ENCODE measurements around the gene CMTM3.
"Not testable (repeated sequence)": the region's sequence is repeated elsewhere in the genome, so short reads cannot be mapped to it uniquely, and the experiment has no call there.

CMTM3 gene

DNA sequence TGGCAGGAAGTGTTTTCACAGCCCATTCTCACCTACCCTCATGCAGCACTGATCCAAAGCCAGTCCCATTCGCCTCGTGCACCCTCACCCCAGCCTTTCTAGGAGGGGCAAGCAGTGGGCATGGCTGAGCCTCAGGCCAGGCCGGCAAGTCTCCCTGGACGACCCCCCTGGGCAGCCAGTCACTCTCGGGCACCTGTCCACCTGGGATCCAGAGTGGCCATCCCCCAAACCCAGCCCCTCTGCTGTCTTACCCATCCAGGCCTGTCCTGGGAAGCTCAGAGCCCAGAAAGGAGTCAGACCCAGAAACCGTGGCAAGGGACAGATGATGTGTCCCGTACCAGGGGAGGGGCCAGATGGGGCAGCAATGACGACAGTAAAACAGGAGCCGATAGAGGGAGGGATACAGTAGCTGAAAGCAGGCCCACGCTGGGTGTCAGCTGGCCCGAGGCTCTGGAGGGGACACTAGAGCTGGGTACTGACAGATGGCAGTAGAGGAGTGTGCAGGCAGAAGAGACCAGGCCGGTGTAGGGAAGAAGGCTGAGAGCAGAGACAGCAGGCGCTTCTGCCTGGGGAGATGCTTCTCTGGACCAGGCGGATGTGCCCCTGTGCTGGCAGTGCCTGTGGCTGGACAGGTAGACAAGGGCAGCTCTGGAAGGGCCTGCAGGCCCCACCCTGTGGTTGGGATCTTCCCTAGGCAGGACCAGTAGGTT, 5.8 kb downstream of the CMTM3 start:
- DNase-seq, result no peak

DNA sequence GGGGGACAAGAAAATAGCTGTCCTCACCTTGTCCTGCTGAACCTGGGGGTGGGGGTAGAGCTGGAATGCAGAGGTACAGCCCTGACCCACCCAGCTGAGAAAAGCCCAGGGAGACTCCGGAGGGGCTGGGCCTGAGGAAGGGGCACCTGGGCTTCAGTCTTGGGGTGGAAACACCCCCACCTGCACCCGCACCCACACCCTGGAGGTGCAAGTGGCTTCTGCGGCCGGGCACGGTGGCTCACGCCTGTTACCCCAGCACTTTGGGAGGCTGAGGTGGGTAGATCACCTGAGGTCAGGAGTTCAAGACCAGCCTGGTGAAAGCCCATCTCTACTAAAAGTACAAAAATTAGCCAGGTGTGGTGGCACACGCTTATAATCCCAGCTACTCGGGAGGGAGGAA, 7.4 kb downstream of the CMTM3 start:
- not testable (repeated sequence) for DNase-seq

DNA sequence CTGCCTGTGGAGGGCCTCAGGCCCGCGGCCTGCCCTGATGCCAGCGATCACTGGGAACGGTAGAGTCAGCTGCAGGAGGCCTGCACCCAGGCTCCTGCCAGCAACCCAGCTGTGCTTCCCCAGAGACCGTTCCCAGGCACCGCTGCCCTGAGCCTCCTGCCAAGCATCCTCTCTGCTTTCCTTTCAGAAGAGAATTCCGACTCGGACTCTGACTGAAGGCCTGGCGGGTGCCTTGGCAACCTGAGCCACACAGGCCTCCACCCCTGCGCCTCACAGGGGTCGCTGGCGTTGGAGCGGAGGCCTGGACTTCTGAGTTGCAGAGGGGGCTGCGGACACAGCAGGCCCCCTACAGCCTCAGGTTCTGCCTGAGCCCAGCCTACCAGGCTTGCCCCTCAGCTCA, 7.9 kb downstream of the CMTM3 start:
- DNase-seq, result no peak

DNA sequence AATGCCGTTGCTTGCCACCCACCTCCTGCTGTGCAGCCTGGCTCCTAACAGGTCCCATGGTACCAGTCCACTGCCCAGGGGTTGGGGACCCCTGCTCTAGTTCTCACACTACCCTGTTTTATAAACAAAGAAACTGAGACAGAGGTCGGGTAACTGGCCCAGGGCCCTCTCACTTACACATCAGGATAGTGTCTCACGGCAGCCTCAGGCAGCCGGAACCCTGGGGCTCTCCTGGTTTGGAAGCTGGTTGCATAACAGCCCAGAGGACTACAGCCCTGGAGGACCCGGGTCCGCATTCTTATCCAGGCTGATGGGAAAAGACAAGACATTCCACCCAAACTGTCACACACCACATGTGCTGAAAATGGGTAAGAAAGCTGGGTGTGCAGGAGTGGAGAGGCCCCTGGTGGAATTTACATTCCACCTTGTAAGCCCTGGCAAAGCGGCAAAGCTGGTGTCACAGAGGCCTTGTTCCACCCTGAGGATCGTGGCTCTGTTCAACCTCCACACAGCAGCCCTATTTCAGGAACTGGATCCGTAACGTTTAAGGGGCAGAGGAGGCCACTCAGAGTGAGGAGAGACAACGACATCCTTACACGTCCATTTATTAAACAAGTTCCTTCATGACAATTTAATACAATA, 9.8 kb downstream of the CMTM3 start:
- no peak for DNase-seq

DNA sequence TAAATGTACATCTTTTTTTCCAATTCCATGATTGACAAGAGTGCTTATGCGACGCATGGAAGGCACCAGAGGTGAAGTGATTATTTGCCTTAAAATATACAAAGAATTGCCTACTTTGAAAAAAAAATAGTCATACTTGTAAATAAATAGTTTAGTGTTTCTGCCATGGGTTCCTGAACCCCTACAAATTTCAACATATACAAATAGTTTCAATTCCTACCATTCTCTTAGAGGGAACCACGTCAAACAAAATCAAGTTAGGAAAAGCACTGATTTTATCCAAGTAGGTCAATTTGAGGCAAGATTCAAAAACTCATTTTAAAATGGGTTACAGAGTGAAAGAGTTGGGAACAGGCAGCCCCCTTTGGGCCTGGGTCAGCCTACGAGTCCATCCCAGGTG, 11.7 kb downstream of the CMTM3 start:
- no peak for DNase-seq

DNA sequence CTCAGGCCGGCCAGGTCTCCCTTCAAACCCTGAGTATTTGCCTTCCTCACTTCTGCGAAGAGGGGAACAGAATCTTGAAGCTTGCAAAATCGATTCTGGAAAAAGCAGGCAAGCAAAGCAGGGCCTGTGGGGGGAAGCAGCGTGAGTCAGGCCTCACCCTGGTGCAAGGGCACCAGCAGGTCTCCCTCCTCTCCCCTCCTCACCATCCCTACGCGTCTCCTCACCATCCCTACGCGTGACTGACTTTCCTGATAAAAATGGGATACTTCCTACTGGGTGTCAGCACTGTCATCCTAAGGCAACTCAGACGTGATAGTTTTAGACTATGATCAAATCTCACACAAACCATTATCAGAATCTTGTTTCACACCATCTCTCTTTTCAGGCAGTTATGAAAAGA, 12.1 kb downstream of the CMTM3 start:
- no peak for DNase-seq

DNA sequence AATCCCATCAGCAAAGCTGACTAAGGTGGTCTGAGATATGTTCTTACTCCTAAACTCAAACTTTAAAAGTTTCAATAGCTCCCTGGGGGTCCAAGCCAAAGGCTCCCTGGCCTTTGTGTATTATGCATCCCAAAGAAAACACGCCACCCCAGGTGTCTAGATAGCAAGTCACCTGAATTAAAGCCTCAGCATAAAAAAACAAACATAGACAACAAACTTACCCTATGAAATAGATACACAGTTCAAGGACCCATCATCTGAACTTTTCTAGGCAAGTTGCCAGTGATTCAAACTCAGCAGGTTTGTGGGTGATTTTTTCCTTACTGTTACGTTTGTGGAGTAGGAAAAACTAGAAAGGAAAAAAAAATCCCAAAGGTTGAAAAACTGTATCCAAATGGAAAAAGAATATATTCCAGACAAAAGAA, 12.5 kb downstream of the CMTM3 start:
- no peak for DNase-seq

DNA sequence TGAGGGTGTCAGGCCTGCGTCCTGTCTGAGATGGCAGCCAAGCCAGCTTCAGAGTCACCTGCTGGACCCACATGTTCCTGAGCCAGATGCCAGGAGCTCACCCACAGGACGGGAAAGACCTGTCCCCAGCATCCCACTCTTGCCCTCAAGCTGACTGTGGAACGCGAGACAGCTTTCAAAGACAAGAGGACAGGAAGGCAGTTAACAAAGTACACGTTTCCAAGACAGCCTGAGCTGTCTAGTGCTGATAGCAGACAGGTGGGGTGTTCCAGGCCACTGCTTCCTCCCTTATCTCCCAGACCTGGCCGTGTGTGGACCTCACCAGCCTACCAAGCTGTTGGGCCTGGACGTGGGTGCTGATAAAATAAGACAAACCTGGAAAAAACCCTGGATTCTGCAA, 13.2 kb downstream of the CMTM3 start:
- no peak for DNase-seq

DNA sequence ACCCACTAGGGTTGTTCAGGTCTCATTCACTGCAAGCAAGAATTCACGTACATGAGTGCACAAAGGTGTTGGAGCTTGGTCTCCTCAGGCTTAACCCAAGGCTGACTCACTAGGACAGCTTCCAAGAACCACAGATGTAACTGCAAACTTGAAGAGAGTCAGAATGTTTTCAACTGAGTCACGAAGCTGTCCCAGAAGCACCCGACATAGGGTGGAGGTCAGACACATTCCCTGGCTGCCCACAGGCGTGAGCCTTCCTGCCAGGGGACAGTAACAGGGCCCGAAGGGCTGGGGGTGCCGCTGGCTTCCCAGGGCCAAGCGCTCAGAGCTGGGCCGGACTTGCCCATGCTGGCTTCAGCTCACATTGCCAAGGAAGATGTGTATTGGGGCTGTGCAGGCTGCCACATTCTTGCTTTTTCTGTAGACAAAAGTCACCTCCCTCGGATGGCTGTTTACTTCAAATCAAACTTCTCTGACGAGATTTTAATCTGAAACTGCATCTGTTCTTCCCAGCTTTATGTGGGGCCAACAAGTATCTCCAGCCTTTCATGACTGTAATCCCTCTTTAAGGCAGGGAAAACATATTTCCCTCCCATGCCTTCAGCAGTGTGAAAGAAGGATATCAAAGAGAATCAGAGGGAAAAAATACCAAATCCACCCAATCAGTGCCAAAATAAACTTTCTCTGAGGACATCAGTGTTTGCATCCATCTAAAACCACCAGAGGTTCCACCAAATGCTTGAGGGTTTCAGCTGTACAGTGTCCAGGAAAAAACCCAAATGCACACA, 14.3 kb downstream of the CMTM3 start:
- no peak for DNase-seq

DNA sequence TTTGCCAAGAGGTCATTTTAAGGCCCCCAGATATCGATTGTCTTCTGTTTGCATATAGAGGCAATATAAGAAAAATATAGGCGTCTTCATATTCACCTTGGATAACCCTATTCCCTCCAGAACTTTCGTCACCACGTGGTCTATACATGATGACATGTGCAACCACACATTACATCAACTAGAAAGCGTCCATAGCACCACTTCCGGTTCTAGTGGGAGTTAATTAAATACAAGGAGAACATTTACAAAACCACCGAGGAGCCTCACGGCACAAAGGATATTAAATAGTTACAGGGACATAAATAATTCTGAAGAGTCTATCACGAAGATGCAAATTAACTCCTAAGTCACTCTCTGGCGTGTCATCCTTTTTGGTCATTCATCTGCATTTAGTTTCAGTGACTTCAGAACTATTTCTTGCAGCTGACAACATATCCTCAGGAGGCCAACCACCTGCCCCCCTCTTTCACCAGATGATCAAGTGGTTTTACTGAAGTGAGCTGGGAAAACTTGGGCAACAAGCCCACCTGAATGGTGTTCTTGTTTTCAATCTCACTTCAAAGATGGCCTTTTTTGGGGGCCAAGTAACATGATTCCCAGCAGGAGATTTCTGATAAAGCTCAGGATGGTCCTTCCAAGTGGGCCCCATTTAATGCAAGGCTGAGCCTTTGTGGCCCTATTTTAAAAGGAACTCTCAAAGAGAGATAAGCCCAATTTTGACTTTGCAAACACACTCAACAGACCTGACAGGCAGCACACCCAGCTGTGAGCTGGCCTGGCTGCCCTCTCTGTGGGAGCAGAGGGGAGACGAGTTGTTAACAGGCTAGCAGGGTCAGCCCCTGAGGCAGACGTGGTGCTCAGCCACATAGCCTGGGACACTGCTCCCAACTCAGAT, 15.3 kb downstream of the CMTM3 start:
- DNase-seq, result peak; percentile 34

DNA sequence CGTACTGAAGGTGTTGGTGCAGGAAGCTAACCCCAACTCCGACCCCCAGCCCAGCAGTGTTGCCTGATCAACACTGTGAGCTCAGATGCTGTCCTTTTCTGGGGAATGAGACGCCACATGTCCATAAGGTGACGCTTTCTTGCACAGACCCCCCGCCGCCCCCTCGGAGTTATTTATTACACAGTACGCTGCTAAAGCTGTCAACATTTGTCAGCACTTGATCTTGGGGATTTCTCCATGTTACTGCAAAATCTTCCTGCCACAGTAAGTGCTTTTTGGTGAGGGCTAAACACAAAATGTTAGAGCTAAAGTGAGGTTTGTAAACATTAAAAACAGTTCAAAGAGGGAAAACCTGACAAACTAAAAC, 15.9 kb downstream of the CMTM3 start:
- DNase-seq, result no peak

DNA sequence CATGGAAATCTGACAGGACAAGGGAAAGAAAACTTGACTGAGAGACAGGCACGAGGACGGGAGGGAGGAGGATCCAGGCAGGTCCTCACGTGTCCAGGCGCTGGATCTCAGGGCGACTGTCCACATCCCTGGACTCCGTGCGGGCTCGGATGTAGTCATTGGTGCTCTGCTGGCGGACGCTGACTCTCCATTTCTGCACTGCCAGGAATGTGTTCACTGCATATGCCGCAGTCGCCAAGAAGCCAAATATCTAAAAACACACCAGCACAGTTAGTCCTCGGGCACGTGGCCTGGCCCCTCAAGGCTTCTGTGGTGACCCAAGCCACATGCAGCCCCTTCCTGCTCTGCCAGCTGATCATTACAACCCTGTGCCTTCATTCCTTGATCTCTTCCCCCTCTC, 17.5 kb downstream of the CMTM3 start:
- no peak for DNase-seq

DNA sequence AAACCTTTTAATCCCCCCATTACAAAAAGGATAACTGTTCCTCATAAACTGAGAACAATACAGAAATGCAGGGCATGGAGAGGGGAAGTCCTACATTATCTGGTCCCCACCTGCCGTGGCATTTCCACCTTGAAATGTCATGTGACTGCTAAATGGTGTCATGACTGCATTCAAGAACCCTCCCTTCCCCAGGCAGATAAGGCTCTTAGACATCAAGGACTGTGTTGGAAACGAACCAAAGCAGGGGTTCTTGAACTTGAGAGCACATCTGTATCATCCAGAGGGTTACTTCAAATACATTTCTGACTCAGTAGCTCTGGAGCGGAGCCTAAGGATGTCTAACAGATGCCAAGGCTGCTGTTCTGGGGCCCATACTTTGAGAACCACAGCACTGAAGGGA, 18.4 kb downstream of the CMTM3 start:
- peak; percentile 59 for DNase-seq

DNA sequence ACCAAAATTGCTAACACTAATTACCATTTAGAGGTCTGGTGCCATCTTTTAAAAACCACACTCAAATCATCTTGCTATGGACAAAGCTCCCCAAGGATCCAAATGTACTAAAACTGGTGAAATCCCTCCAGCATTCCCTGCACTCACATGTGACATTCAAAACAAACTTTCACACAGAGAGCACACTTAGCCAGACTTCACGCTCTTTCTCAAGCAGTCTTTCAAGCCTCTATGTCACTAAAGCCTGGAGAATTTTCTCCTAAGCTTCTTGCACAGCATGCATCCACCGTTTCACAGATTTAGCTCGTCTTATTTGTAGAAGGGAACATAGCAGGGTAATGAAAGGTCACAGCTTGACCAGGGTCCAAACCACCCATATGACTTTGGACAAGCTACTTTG, 19.3 kb downstream of the CMTM3 start:
- DNase-seq, result no peak

DNA sequence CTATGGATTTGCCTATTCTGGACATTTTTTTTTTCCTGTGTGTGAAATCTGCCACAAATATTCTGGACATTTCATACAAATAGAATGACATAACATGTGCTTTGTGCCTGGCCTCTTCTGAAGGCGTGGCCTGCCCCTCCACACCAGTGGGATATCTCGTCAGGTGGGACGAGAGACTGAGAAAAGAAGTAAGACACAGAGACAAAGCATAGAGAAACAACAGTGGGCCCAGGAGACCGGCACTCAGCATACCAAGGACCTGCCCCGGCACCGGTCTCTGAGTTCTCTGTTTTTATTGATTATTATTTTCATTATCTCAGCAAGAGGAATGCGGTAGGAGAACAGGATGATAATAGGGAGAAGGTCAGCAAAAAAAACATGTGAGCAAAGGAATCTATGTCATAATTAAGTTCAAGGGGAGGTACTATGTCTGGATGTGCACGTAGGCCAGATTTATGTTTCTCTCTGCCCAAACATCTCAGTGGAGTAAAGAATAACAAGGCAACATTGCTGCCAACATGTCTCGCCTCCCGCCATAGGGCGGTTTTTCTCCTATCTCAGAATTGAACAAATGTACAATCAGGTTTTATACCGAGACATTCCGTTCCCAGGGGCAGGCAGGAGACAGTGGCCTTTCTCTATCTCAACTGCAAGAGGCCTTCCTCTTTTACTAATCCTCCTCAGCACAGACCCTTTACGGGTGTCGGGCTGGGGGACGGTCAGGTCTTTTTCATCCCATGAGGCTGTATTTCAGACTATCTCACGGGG, 23.3 kb downstream of the CMTM3 start:
- not testable (repeated sequence) for DNase-seq

DNA sequence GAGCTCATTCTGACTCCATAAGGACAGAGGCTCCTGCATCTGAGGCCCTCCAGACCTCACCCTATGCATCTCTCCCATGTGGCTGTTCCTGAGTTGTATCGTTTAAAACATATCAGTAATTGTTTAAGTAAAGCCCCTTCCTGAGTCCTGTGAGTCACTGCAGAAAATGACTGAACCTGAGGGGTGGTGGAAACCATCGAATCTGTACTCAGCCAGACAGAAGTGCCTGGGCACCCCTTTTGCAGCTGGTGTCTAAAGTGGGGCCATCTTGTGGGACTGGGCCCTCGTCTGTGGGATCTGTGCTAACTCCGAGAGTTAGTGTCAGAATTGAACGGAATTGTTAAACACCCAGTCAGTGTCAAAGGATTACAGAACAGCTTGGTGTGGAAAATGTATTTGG, 25.4 kb downstream of the CMTM3 start:
- no peak for DNase-seq

DNA sequence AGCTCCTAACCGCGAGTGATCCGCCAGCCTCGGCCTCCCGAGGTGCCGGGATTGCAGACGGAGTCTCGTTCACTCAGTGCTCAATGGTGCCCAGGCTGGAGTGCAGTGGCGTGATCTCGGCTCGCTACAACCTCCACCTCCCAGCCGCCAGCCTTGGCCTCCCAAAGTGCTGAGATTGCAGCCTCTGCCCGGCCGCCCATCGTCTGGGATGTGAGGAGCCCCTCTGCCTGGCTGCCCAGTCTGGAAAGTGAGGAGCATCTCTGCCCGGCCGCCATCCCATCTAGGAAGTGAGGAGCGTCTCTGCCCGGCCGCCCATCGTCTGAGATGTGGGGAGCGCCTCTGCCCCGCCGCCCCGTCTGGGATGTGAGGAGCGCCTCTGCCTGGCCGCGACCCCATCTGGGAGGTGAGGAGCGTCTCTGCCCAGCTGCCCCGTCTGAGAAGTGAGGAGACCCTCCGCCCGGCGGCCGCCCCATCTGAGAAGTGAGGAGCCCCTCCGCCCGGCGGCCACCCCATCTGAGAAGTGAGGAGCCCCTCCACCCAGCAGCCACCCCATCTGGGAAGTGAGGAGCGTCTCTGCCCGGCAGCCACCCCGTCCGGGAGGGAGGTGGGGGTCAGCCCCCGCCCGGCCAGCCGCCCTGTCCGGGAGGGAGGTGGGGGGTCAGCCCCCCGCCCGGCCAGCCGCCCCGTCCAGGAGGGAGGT, 26.2 kb downstream of the CMTM3 start:
- not testable (repeated sequence) for DNase-seq

DNA sequence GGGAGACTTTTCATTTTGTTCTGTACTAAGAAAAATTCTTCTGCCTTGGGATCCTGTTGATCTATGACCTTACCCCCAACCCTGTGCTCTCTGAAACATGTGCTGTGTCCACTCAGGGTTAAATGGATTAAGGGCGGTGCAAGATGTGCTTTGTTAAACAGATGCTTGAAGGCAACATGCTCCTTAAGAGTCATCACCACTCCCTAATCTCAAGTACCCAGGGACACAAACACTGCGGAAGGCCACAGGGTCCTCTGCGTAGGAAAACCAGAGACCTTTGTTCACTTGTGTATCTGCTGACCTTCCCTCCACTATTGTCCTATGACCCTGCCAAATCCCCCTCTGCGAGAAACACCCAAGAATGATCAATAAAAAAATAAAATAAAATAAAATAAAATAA, 27.1 kb downstream of the CMTM3 start:
- DNase-seq, result not testable (repeated sequence)

DNA sequence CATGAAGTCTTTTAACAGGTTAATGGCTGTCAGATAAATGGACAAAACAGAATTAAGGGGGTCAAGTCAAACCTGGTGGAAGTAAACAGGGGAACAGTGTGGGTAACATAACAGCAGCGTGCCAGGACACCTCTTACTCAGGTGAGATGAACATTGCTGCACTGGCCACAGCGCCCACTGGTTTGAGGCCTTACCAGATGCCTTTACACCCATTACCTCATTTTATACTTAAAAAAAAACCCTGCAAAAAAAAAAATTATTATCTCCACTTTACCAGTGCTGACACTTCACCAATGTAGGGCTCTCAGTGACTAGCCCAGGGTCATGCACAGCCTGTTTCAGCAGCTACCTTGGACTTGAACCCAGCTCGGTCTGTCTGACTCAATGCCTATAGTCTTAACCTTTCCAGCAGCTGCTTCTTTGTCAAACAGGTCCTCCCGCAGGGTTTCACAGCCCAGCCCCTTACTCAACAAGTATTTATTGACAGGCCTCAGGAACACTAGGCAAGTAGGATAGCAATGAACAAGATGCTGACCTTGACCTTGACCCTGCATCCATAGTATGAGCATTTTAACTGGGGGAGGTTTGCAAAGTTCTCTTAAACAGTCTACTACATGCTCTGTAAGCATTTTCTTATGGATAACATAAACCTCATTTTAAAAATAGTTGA, 30.2 kb downstream of the CMTM3 start:
- DNase-seq, result no peak

DNA sequence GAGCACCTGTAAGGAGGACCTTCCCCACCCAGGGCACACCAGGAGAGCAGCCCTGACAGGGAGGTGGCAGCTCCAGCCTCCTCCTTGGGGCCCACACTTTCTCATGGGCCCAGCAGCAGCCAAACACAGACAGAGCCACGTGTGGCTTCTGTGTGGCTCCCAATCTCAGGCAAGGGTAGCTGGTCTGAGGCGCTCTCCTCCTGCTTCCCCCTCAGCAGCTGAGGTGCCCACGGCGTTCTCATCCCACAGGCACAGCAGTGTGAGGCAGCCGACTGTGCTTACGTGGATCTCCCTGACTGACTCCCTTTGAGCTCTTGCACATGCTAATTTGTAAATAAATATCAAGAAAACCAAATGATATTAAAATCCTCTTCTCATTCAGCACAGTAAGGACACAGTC, 30.9 kb downstream of the CMTM3 start:
- no peak for DNase-seq

DNA sequence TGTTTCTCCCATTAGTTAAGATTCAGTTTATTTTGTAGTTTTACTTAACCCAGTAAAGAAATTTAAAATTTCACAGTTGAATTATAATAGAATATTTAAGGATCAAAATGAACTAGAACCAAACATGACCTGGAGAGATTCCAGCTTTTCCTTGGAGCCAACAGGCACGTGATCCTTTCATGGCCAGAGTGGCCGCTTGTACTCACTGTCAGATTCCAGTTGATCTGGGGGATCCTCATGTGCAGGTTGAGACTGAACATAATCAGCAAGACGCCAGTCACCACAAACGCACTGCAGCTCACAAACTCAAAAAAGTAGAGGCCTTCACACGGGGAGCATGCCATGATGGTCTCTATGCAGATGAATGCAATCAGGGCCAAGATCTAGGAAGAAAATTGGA, 31.7 kb downstream of the CMTM3 start:
- no peak for DNase-seq

Measured in DMS79 treated with DMSO at 0.1 percent for 48 hours (cell line).